Activated CD4-positive, alpha-beta T cell treated with anti-CD3 and anti-CD28 coated beads, Interleukin-2, amount 50 U/mL, for 48 hours (primary cell): ENCODE measurements around the gene RGN.
"Not testable (repeated sequence)": the region's sequence is repeated elsewhere in the genome, so short reads cannot be mapped to it uniquely, and the experiment has no call there.

Experiments
- DNase-seq, 2 experiments: peaks; one replicate each; pipeline ENCODE4 v3.0.0-alpha.2; 2020

The RGN gene

GRCh38 chrX:47078129-47079043 lies at the start of gene RGN:
Gene RGN, plus strand, starts transcription at chrX:47078443. Its CDS starts 2,702 bp downstream, at chrX:47081145.
- no peak for DNase-seq

GRCh38 chrX:47030339-47030738 lies 47.9 kb upstream of the RGN start:
- DNase-seq: no peak

GRCh38 chrX:47047989-47048388 lies 30.3 kb upstream of the RGN start:
- no peak for DNase-seq

- no peak for DNase-seq
These were observed 18.9 kb upstream of the RGN start for GRCh38 chrX:47059142-47059874.

- no peak for DNase-seq
These were observed 17.5 kb upstream of the RGN start for GRCh38 chrX:47060708-47061107.

GRCh38 chrX:47061238-47061919 lies 16.9 kb upstream of the RGN start:
- no peak for DNase-seq

- no peak for DNase-seq
These were observed 15.1 kb upstream of the RGN start for GRCh38 chrX:47063179-47063578.

- DNase-seq: no peak
These were observed 10.0 kb upstream of the RGN start for GRCh38 chrX:47068214-47068613.

GRCh38 chrX:47068720-47069119 lies 9.5 kb upstream of the RGN start:
- DNase-seq: no peak

- DNase-seq: no peak
These were observed 2.1 kb downstream of the RGN start for GRCh38 chrX:47080215-47080914.

- no peak for DNase-seq
These were observed 2.6 kb downstream of the RGN start for GRCh38 chrX:47080915-47081236.

GRCh38 chrX:47091149-47091775 lies 13.0 kb downstream of the RGN start:
- no peak for DNase-seq

GRCh38 chrX:47093248-47093647 lies 15.0 kb downstream of the RGN start:
- DNase-seq: no peak

GRCh38 chrX:47093860-47094259 lies 15.6 kb downstream of the RGN start:
- no peak for DNase-seq

GRCh38 chrX:47097018-47097417 lies 18.8 kb downstream of the RGN start:
- DNase-seq: no peak

GRCh38 chrX:47098338-47099094 lies 20.3 kb downstream of the RGN start:
- no peak for DNase-seq

GRCh38 chrX:47101206-47101605 lies 23.0 kb downstream of the RGN start:
- DNase-seq: no peak

GRCh38 chrX:47110936-47111615 lies 32.8 kb downstream of the RGN start:
- not testable (repeated sequence) for DNase-seq

- DNase-seq: no peak
These were observed 34.2 kb downstream of the RGN start for GRCh38 chrX:47112316-47112954.

GRCh38 chrX:47116551-47117110 lies 38.4 kb downstream of the RGN start:
- DNase-seq: not testable (repeated sequence)
